HG02571 (cell line): ENCODE results near the gene CAMK1G.

Source experiments
- ATAC-seq: cut with Tn5 transposase; IDR thresholded peaks from one replicate; pipeline ENCODE4 v1.9.1; 2021; ENCODE audit warnings: mild to moderate bottlenecking, moderate library complexity; ENCODE audit not compliant: unreplicated experiment

The CAMK1G gene

GRCh38 chr1:209583408-209583807 is at the start of gene CAMK1G:
TSS of gene CAMK1G (plus strand) at chr1:209583714. CDS start at chr1:209594984, 11,270 bp downstream.
- no peak for ATAC-seq

- ATAC-seq, result no peak
Measured at GRCh38 chr1:209534496-209535250, 48.8 kb upstream of the CAMK1G start.

GRCh38 chr1:209536843-209537242 is 46.7 kb upstream of the CAMK1G start:
- ATAC-seq, result no peak

- no peak for ATAC-seq
Measured at GRCh38 chr1:209537336-209538114, 46.0 kb upstream of the CAMK1G start.

GRCh38 chr1:209539576-209539975 is 43.9 kb upstream of the CAMK1G start:
- no peak for ATAC-seq

- no peak for ATAC-seq
Measured at GRCh38 chr1:209542585-209542984, 40.9 kb upstream of the CAMK1G start.

GRCh38 chr1:209544098-209544497 is 39.4 kb upstream of the CAMK1G start:
- ATAC-seq, result no peak

GRCh38 chr1:209545423-209545822 is 38.1 kb upstream of the CAMK1G start:
- no peak for ATAC-seq

- no peak for ATAC-seq
Measured at GRCh38 chr1:209546390-209547085, 37.0 kb upstream of the CAMK1G start.

GRCh38 chr1:209547626-209548025 is 35.9 kb upstream of the CAMK1G start:
- no peak for ATAC-seq

- ATAC-seq, result no peak
Measured at GRCh38 chr1:209549443-209550205, 33.9 kb upstream of the CAMK1G start.

- no peak for ATAC-seq
Measured at GRCh38 chr1:209550519-209550918, 33.0 kb upstream of the CAMK1G start.

GRCh38 chr1:209552406-209553264 is 30.9 kb upstream of the CAMK1G start:
- no peak for ATAC-seq

GRCh38 chr1:209554761-209555611 is 28.5 kb upstream of the CAMK1G start:
- no peak for ATAC-seq

- no peak for ATAC-seq
Measured at GRCh38 chr1:209556162-209556690, 27.3 kb upstream of the CAMK1G start.

GRCh38 chr1:209557221-209557620 is 26.3 kb upstream of the CAMK1G start:
- ATAC-seq, result no peak

GRCh38 chr1:209560529-209560928 is 23.0 kb upstream of the CAMK1G start:
- ATAC-seq, result no peak

GRCh38 chr1:209560952-209561351 is 22.6 kb upstream of the CAMK1G start:
- ATAC-seq, result no peak

GRCh38 chr1:209561532-209561931 is 22.0 kb upstream of the CAMK1G start:
- ATAC-seq, result no peak
